Coronary artery (tissue), 2 donors: Measurements from ENCODE around the gene LBHD1.
A peak's percentile ranks its signal among the peaks of the same experiment; 100 is the strongest.

ENCODE experiments used
- DNase-seq: peaks from one replicate; pipeline ENCODE4 v3.0.0-alpha.2; 2017; ENCODE audit warnings: low spot score
- H3K27ac ChIP-seq, 2 donors: fragments of 200-600 bp; sonication (generic); one replicate each; pipeline ENCODE4 v1.5.1; 2016 to 2019
- H3K4me3 ChIP-seq: fragments of 200-600 bp; sonication (generic); 2 replicates; pipeline ENCODE4 v1.5.1; 2016; ENCODE audit warnings: mild to moderate bottlenecking, moderate library complexity
- CTCF ChIP-seq: fragments of 200-600 bp; sonication (generic); IDR thresholded peaks from one replicate; pipeline ENCODE4 v1.5.1; 2019; ENCODE audit warnings: antibody characterized with exemption

The LBHD1 gene

GRCh38 chr11:62647609-62648005 is 24.5 kb downstream of the LBHD1 start:
- no peak for DNase-seq
- TF ChIP-seq CTCF, result no peak
- H3K27ac ChIP-seq, result no peak overlapping the region
- no peak overlapping the region for H3K4me3 ChIP-seq

DNA sequence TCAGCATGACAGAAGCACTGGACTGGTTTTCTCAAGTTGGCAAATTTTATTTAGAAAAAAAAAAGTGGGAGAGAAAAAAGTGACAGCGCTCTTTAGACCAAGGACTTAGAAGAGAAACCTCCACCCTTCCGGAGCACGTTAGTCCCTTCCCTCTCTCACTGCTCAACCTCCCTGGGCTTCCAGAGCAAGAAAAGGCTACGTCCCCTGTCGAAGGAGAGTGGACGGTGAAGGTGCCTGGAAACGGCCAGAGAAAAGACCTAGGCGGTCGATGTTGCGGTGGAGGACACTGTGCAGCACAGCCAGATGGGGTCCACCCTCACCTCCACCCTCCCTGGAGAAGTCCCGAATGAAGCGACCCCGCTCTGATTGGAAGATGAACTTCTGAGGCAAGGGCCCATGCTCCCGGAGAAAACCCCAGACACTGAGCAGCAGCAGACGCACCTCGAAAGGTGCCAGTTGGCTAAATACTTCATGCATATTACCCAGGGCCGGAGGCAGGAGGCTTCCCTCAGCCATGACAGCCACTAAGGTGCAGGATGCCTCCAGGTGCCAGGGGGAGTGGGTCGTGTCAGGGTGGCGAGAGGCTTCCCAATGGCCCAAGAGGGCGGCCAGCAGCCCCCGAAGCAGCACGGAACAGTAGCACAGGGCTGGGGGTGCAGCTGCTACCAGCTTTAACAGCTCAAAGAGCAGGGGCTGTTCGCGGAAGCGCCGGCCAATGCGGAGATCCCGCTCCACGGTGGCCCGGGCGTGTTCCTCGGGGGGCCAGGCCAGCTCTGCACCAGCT is 25.1 kb downstream of the LBHD1 start:
- no peak for TF ChIP-seq CTCF
- no peak for DNase-seq
- peak overlapping the region in 1 of 2 donors; percentile 53 for H3K27ac ChIP-seq
- peak overlapping the region; percentile 47 for H3K4me3 ChIP-seq

- Histone ChIP-seq H3K4me3 (peak within 1 kb of the TSS; percentile 80), H3K27ac (peak within 1 kb of the TSS; percentile 80 to 90)
- DNase-seq, result peak; percentile 99
- no peak for TF ChIP-seq CTCF
Measured at GRCh38 chr11:62645946-62646824, 25.9 kb downstream of the LBHD1 start, which contains the start of gene GANAB. Gene GANAB, minus strand, starts transcription at chr11:62646613. Its CDS starts 14 bp downstream, at chr11:62646599.

DNA sequence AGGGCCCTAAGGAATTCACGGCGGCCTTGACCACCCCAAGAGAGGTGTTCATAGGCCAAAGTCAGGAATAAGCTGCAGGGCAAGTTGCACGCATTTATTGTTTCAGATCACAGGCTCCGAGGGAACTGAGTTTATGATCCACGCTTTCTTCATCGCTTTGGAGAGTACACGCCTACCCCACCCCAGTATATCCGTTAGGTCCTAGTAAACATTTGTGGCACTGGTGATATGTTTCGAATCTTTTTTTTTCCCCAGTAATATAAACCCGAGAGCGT is 26.5 kb downstream of the LBHD1 start:
- peak overlapping the region; percentile 80 for H3K4me3 ChIP-seq
- peak overlapping the region; percentile 80 to 90 for H3K27ac ChIP-seq
- TF ChIP-seq CTCF, result no peak
- no peak for DNase-seq

DNA sequence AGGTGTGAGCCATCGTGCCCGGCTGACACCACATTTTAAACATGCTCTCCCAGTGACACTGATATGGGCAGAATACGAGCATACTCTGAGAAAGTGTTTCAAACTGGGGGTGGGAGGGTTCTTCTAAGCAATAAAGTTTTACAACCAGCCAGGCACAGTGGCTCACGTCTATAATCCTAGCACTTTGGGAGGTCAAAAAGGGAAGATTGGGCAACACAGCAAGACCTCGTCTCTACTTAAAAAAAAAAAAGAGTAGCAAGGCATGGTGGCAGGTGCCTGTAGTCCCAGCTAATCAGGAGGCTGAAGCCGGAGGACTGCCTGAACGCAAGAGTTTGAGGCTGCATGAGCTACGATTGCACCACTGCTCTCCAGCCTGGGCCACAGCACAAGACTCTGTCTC is 27.8 kb downstream of the LBHD1 start:
- no peak overlapping the region for H3K27ac ChIP-seq
- H3K4me3 ChIP-seq, result no peak overlapping the region
- no peak for TF ChIP-seq CTCF
- no peak for DNase-seq

DNA sequence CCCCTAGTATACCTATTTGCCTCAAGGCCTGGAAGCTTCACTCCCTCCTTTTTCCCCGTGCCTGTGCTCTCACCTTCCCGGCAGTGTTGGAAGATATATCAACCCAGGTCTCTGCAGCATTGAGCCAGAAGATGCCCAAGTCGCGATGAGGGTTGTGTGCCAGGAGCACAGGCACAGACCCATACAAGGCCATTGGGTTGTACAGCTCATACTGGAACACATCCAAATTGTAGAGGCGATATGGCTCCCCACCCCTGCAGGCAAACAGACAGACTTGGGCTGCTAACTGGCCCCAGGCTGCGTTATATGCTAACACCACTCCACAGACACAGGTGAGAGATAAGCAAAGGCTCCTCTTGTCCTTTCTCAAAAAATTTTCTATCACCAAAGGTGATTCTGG is 39.6 kb downstream of the LBHD1 start:
- Histone ChIP-seq H3K4me3 (no peak overlapping the region), H3K27ac (no peak overlapping the region)
- no peak for TF ChIP-seq CTCF
- DNase-seq, result no peak

DNA sequence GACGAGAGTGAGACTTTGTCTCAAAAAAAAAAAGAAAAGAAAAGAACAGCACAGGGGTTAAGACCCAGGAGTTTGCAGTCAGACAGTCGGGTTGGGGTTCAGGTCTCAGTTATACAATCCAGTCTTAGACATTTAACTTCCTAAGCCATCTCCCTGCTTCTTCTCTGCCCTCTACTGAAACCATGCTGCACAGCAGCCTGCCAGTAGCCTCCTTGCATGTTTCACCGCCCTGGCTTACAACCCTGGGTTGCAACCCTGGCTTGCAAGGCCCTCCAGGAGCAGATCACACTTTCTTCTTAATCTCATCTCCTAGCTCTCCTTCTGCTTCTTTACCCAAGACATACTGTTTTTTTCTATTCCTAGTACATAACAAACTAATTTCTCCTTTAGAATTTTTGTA is 44.4 kb downstream of the LBHD1 start:
- no peak overlapping the region for H3K4me3 ChIP-seq
- TF ChIP-seq CTCF, result no peak
- no peak for DNase-seq
- H3K27ac ChIP-seq, result no peak overlapping the region
